Smooth muscle cell of trachea (primary cell): ENCODE results near the gene DGKE. TPM values are rescaled to one million over a fixed set of nuclear protein-coding genes. Genes with fewer than 3 reads are reported as not detected.

Experiments used
- total RNA-seq: library from RNA; depleted of rRNA; stranded (reverse); fragments of >200 nt; gene quantifications from 2 replicates; pipeline ENCODE4 v1.2.1, GENCODE V29; 2014

DGKE gene
- total RNA-seq: 5.0 and 5.2 TPM in 2 replicates

GRCh38 chr17:56833809-56834379, at the start of gene DGKE, which contains the start of gene C17orf67:
TSS of gene DGKE (plus strand) at chr17:56834151. CDS start at chr17:56834796, 645 bp downstream.
TSS of gene C17orf67 (minus strand) at chr17:56833920. CDS start at chr17:56815810, 18,110 bp downstream.

GRCh38 chr17:56913867-56914580, 80.1 kb downstream of the DGKE start, which contains the start of gene TRIM25:
TSS of gene TRIM25 (minus strand) at chr17:56914049. CDS start at chr17:56913988, 61 bp downstream.

Other genes with a start within 250 kb of the DGKE start
- not detected in 2 replicates for gene NOG, start 240.5 kb upstream of the DGKE start, total RNA-seq
- gene C17orf67, start 231 bp upstream of the DGKE start, total RNA-seq: 0.66 and 0.73 TPM in 2 replicates
- gene TRIM25, start 79.9 kb downstream of the DGKE start, total RNA-seq: 41.7 and 54.6 TPM in 2 replicates
- 10.9 and 12.2 TPM in 2 replicates for gene COIL, start 126.9 kb downstream of the DGKE start, total RNA-seq
- 73.3 and 93.8 TPM in 2 replicates for gene SCPEP1, start 144.0 kb downstream of the DGKE start, total RNA-seq